Measurements from ENCODE around the gene INPPL1.

- TF ChIP-seq, protein P1, sequence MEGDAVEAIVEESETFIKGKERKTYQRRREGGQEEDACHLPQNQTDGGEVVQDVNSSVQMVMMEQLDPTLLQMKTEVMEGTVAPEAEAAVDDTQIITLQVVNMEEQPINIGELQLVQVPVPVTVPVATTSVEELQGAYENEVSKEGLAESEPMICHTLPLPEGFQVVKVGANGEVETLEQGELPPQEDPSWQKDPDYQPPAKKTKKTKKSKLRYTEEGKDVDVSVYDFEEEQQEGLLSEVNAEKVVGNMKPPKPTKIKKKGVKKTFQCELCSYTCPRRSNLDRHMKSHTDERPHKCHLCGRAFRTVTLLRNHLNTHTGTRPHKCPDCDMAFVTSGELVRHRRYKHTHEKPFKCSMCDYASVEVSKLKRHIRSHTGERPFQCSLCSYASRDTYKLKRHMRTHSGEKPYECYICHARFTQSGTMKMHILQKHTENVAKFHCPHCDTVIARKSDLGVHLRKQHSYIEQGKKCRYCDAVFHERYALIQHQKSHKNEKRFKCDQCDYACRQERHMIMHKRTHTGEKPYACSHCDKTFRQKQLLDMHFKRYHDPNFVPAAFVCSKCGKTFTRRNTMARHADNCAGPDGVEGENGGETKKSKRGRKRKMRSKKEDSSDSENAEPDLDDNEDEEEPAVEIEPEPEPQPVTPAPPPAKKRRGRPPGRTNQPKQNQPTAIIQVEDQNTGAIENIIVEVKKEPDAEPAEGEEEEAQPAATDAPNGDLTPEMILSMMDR (IDR thresholded peaks at IDR 0.05), result no peak
- TF ChIP-seq POLR2A (IDR thresholded peaks at IDR 0.05), result no peak
Observed at GRCh38 chr11:72240461-72241290, 16.1 kb downstream of the INPPL1 start.

Measured in vagina (tissue), 2 donors.